Measurements from ENCODE around the gene REV1. TPM values are rescaled to one million over a fixed set of nuclear protein-coding genes. Genes with fewer than 3 reads are reported as not detected.

The REV1 gene
- total and polyA plus RNA-seq, 2 of the 13 experiments (the other 11 are each of a cell fraction or from before 2014, with no cell fraction given): 49.1 to 71.8 TPM

DNA sequence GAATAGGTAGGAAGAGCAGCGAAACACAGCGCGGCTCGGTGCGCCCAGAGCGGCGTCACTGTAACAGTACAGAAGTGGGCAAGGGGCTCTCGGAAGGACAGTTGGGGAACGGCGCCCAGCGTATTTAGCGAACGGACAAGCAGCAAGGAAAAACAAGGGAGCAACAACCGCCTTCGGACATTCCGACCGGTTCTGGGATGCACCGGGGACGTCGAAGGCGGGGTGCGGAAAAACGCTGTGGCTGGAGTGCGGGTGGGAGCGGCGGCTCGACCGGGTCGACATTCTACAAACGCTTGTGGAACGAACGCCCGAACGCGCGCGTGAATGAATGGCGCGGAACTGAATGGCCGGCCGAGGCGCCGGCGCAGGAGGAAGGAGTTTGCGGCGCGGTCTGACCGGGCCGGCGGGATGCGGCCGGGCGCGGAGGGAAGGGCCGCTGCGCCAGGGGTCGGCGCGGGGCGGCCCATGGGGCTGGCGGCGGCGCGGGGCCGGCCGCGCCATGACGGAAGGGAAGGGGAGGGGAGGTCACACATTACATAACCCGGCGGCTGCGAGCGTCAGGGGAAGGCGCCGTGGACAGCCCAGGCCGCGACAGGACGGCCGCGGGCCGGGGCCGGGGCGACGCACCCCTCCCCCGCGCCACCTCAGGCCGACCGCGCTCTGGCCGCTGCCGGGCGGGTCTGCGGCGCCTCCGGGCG lies 605 bp downstream of the REV1 start (continued):
- TF ChIP-seq, protein P1, sequence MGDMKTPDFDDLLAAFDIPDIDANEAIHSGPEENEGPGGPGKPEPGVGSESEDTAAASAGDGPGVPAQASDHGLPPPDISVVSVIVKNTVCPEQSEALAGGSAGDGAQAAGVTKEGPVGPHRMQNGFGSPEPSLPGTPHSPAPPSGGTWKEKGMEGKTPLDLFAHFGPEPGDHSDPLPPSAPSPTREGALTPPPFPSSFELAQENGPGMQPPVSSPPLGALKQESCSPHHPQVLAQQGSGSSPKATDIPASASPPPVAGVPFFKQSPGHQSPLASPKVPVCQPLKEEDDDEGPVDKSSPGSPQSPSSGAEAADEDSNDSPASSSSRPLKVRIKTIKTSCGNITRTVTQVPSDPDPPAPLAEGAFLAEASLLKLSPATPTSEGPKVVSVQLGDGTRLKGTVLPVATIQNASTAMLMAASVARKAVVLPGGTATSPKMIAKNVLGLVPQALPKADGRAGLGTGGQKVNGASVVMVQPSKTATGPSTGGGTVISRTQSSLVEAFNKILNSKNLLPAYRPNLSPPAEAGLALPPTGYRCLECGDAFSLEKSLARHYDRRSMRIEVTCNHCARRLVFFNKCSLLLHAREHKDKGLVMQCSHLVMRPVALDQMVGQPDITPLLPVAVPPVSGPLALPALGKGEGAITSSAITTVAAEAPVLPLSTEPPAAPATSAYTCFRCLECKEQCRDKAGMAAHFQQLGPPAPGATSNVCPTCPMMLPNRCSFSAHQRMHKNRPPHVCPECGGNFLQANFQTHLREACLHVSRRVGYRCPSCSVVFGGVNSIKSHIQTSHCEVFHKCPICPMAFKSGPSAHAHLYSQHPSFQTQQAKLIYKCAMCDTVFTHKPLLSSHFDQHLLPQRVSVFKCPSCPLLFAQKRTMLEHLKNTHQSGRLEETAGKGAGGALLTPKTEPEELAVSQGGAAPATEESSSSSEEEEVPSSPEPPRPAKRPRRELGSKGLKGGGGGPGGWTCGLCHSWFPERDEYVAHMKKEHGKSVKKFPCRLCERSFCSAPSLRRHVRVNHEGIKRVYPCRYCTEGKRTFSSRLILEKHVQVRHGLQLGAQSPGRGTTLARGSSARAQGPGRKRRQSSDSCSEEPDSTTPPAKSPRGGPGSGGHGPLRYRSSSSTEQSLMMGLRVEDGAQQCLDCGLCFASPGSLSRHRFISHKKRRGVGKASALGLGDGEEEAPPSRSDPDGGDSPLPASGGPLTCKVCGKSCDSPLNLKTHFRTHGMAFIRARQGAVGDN (CRISPR knock-in tag; IDR thresholded peaks at IDR 0.05): peak; percentile 61
- no peak for TF ChIP-seq ZNF382 (CRISPR knock-in tag; IDR thresholded peaks at IDR 0.05; ENCODE audit: borderline replicate concordance)
- no peak for TF ChIP-seq CHD4 (IDR thresholded peaks at IDR 0.05; ENCODE audit: borderline replicate concordance, low read length)
- TF ChIP-seq PAWR (CRISPR knock-in tag; IDR thresholded peaks at IDR 0.05; ENCODE audit: borderline replicate concordance): no peak
- TF ChIP-seq BRD4 (CRISPR knock-in tag; IDR thresholded peaks at IDR 0.05): peak; percentile 50; the same call in 1 of the 2 replicates
- no peak for TF ChIP-seq ZNF34 (CRISPR knock-in tag; IDR thresholded peaks at IDR 0.05; ENCODE audit: borderline replicate concordance)
- TF ChIP-seq, protein P2, sequence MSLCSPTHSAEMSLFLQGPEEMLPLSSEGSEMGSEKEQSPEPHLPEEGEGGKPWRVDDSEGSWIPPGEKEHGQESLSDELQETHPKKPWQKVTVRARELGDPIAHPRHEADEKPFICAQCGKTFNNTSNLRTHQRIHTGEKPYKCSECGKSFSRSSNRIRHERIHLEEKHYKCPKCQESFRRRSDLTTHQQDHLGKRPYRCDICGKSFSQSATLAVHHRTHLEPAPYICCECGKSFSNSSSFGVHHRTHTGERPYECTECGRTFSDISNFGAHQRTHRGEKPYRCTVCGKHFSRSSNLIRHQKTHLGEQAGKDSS (CRISPR knock-in tag; IDR thresholded peaks at IDR 0.05; ENCODE audit: borderline replicate concordance, low read depth): no peak
- TF ChIP-seq NCOA2 (CRISPR knock-in tag; IDR thresholded peaks at IDR 0.05): peak; percentile 39; the same call in 1 of the 2 replicates
- 0 out of 2 replicates have a peak, but pooled peaks have one; percentile 1 for TF ChIP-seq SMAD3 (CRISPR knock-in tag; IDR thresholded peaks at IDR 0.05)
- no peak for TF ChIP-seq NR2F6 (IDR thresholded peaks at IDR 0.05)
- TF ChIP-seq NR2F6 (CRISPR knock-in tag; IDR thresholded peaks at IDR 0.05): no peak
- no peak for TF ChIP-seq ZNF33B (CRISPR knock-in tag; IDR thresholded peaks at IDR 0.05)
- peak; percentile 52; the same call in 1 of the 2 replicates for TF ChIP-seq ZNF205 (CRISPR knock-in tag; IDR thresholded peaks at IDR 0.05)
- peak; percentile 61 for TF ChIP-seq ZBTB7B (CRISPR knock-in tag; IDR thresholded peaks at IDR 0.05)
- TF ChIP-seq FOXP1 (IDR thresholded peaks at IDR 0.05): no peak
- no peak for TF ChIP-seq FOXP1 (CRISPR knock-in tag; IDR thresholded peaks at IDR 0.05)
- TF ChIP-seq, protein P3, sequence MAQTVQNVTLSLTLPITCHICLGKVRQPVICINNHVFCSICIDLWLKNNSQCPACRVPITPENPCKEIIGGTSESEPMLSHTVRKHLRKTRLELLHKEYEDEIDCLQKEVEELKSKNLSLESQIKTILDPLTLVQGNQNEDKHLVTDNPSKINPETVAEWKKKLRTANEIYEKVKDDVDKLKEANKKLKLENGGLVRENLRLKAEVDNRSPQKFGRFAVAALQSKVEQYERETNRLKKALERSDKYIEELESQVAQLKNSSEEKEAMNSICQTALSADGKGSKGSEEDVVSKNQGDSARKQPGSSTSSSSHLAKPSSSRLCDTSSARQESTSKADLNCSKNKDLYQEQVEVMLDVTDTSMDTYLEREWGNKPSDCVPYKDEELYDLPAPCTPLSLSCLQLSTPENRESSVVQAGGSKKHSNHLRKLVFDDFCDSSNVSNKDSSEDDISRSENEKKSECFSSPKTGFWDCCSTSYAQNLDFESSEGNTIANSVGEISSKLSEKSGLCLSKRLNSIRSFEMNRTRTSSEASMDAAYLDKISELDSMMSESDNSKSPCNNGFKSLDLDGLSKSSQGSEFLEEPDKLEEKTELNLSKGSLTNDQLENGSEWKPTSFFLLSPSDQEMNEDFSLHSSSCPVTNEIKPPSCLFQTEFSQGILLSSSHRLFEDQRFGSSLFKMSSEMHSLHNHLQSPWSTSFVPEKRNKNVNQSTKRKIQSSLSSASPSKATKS (CRISPR knock-in tag; IDR thresholded peaks at IDR 0.05): no peak
- no peak; the same call in 1 of the 2 replicates for TF ChIP-seq MIER2 (CRISPR knock-in tag; IDR thresholded peaks at IDR 0.05)
- TF ChIP-seq, protein P4, sequence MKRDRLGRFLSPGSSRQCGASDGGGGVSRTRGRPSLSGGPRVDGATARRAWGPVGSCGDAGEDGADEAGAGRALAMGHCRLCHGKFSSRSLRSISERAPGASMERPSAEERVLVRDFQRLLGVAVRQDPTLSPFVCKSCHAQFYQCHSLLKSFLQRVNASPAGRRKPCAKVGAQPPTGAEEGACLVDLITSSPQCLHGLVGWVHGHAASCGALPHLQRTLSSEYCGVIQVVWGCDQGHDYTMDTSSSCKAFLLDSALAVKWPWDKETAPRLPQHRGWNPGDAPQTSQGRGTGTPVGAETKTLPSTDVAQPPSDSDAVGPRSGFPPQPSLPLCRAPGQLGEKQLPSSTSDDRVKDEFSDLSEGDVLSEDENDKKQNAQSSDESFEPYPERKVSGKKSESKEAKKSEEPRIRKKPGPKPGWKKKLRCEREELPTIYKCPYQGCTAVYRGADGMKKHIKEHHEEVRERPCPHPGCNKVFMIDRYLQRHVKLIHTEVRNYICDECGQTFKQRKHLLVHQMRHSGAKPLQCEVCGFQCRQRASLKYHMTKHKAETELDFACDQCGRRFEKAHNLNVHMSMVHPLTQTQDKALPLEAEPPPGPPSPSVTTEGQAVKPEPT (CRISPR knock-in tag; IDR thresholded peaks at IDR 0.05; ENCODE audit: low read depth): peak; percentile 12; the same call in 1 of the 2 replicates
- TF ChIP-seq, protein P5, sequence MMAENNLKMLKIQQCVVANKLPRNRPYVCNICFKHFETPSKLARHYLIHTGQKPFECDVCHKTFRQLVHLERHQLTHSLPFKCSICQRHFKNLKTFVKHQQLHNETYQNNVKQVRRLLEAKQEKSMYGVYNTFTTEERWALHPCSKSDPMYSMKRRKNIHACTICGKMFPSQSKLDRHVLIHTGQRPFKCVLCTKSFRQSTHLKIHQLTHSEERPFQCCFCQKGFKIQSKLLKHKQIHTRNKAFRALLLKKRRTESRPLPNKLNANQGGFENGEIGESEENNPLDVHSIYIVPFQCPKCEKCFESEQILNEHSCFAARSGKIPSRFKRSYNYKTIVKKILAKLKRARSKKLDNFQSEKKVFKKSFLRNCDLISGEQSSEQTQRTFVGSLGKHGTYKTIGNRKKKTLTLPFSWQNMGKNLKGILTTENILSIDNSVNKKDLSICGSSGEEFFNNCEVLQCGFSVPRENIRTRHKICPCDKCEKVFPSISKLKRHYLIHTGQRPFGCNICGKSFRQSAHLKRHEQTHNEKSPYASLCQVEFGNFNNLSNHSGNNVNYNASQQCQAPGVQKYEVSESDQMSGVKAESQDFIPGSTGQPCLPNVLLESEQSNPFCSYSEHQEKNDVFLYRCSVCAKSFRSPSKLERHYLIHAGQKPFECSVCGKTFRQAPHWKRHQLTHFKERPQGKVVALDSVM (CRISPR knock-in tag; IDR thresholded peaks at IDR 0.05): no peak
